ENCODE measurements around the gene MSMO1.

DNA sequence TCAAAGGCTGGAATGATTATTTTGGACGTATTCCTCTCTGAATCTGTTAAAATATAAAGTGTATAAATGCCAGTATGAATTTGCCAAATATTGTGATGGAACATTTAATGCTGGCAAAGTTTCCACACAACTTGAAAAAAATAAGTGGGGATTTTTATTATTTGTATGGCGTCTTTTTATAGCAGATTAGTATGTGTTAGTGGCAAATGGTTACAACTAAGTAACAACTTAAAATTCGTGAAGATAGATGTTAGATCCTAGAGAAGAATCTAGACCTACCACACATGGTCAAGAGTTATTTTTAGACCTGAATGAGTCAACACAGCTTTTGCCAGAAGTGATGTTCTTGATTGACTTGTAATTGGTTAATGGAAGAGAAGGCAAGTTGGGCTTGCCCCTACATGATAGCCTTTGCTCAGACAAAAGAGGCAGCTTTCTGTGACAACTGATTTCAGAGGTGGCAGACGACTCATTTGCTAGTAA is 56.2 kb downstream of the MSMO1 start:
- TF ChIP-seq, protein P1, sequence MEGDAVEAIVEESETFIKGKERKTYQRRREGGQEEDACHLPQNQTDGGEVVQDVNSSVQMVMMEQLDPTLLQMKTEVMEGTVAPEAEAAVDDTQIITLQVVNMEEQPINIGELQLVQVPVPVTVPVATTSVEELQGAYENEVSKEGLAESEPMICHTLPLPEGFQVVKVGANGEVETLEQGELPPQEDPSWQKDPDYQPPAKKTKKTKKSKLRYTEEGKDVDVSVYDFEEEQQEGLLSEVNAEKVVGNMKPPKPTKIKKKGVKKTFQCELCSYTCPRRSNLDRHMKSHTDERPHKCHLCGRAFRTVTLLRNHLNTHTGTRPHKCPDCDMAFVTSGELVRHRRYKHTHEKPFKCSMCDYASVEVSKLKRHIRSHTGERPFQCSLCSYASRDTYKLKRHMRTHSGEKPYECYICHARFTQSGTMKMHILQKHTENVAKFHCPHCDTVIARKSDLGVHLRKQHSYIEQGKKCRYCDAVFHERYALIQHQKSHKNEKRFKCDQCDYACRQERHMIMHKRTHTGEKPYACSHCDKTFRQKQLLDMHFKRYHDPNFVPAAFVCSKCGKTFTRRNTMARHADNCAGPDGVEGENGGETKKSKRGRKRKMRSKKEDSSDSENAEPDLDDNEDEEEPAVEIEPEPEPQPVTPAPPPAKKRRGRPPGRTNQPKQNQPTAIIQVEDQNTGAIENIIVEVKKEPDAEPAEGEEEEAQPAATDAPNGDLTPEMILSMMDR (IDR thresholded peaks at IDR 0.05; ENCODE audit: low read depth, low read length, poor library complexity, severe bottlenecking): no peak
- TF ChIP-seq EZH2phosphoT487 (IDR thresholded peaks at IDR 0.05; ENCODE audit: borderline replicate concordance, low read length): no peak

Measured in DOHH2 (cell line).